B cell (primary cell): ENCODE measurements around the gene PAFAH2. TPM values are rescaled to one million over a fixed set of nuclear protein-coding genes. Genes with fewer than 3 reads are reported as not detected.

Experiments
- ATAC-seq: fragments of 200-7000 bp; cut with Tn5 transposase; one replicate; pipeline ENCODE4 v1.10.0; 2021; ENCODE audit warnings: low read depth, mild to moderate bottlenecking, moderate number of reproducible peaks, moderate library complexity
- CTCF ChIA-PET: fragments of 350-600 bp; sonication (Branson Sonifier 250); formaldehyde crosslinking; loops from one replicate; lab custom pipeline; 2021; ENCODE audit warnings: antibody characterized with exemption, inconsistent platforms; lab: Charles Lee
- POLR2A ChIA-PET: fragments of 350-600 bp; sonication (Branson Sonifier 250); formaldehyde crosslinking; loops from one replicate; lab custom pipeline; 2021; ENCODE audit warnings: antibody characterized with exemption; lab: Charles Lee
- DNase-seq: peaks from one replicate; pipeline ENCODE4 v3.0.0; 2013
- H2AFZ ChIP-seq: 2 replicates; pipeline ENCODE4 v1.6.1; 2012; ENCODE audit warnings: mild to moderate bottlenecking, low read depth, low read length; ENCODE audit not compliant: insufficient read depth, poor library complexity, severe bottlenecking
- H3K27ac ChIP-seq, 2 donors: 1 replicate in 1 of 2; 2 replicates in 1 of 2; pipeline ENCODE4 v1.5.1; 2012 to 2013; ENCODE audit warnings: low read length in 2 of 2, mild to moderate bottlenecking in 2 of 2, moderate library complexity in 1 of 2
- H3K27me3 ChIP-seq, 4 experiments: fragments of 200-600 bp in 1 of 4; sonication (generic) in 1 of 4; replicated peaks in 1 of 4; 1 replicate in 2 of 4; 2 replicates in 2 of 4; pipeline versions ENCODE4 v1.6.1 to v1.7.0; 2013 to 2016; ENCODE audit warnings: low read length in 3 of 4, mild to moderate bottlenecking in 2 of 4, mixed read lengths in 1 of 4, moderate library complexity in 1 of 4; ENCODE audit not compliant: insufficient read depth in 4 of 4, control insufficient read depth in 3 of 4; ENCODE audit errors: control extremely low read depth in 1 of 4
- H3K36me3 ChIP-seq, 2 experiments: replicated peaks in 1 of 2; 1 replicate in 1 of 2; 2 replicates in 1 of 2; pipeline versions ENCODE4 v1.6.1 to v1.7.1; 2013; ENCODE audit warnings: low read length in 1 of 2; ENCODE audit not compliant: insufficient read depth in 2 of 2, control insufficient read depth in 1 of 2; ENCODE audit errors: control extremely low read depth in 1 of 2, extremely low read depth in 1 of 2
- H3K4me1 ChIP-seq, 2 donors: fragments of 200-600 bp in 1 of 2; sonication (generic) in 1 of 2; 1 replicate in 1 of 2; 2 replicates in 1 of 2; pipeline versions ENCODE4 v1.5.1 to v1.6.1; 2013 to 2017; ENCODE audit warnings: low read length in 2 of 2; ENCODE audit not compliant: control insufficient read depth in 2 of 2, insufficient read depth in 2 of 2
- H3K4me2 ChIP-seq: replicated peaks from 2 replicates; pipeline ENCODE3; 2012; ENCODE audit warnings: mild to moderate bottlenecking, low read depth, low read length; ENCODE audit not compliant: poor library complexity, severe bottlenecking
- H3K4me3 ChIP-seq, 5 experiments: fragments of 200-600 bp in 1 of 5; sonication (generic) in 1 of 5; 1 replicate in 3 of 5; 2 replicates in 2 of 5; pipeline versions ENCODE4 v1.5.1 to v1.7.0; 2011 to 2016; ENCODE audit warnings: low read length in 4 of 5, mild to moderate bottlenecking in 4 of 5, low read depth in 2 of 5, control low read depth in 1 of 5, moderate library complexity in 1 of 5; ENCODE audit not compliant: insufficient read depth in 1 of 5; ENCODE audit errors: control extremely low read depth in 1 of 5, extremely low read depth in 1 of 5
- H3K79me2 ChIP-seq: fragments of 200-600 bp; sonication (generic); one replicate; pipeline ENCODE4 v1.6.0; 2016; ENCODE audit warnings: low read length; ENCODE audit not compliant: control insufficient read depth, insufficient read depth
- H3K9ac ChIP-seq: fragments of 200-600 bp; sonication (generic); 2 replicates; pipeline ENCODE4 v1.6.1; 2017; ENCODE audit warnings: mild to moderate bottlenecking, low read length, moderate library complexity
- H3K9me3 ChIP-seq, 3 donors: one replicate each; pipeline versions ENCODE4 v1.6.1 to v1.7.1; 2013; ENCODE audit warnings: low read length in 2 of 3; ENCODE audit not compliant: control insufficient read depth in 2 of 3, insufficient read depth in 1 of 3; ENCODE audit errors: control extremely low read depth in 1 of 3
- H4K20me1 ChIP-seq: 2 replicates; pipeline ENCODE4 v1.6.0; 2012; ENCODE audit warnings: mild to moderate bottlenecking, low read length; ENCODE audit not compliant: insufficient read depth, control insufficient read depth, poor library complexity, severe bottlenecking
- H3K27ac Mint-ChIP-seq: one replicate; pipeline ENCODE4 v1.8.0; 2021; ENCODE audit warnings: mixed read lengths
- H3K27me3 Mint-ChIP-seq: one replicate; pipeline ENCODE4 v1.8.0; 2021; ENCODE audit warnings: mixed read lengths
- H3K4me1 Mint-ChIP-seq: one replicate; pipeline ENCODE4 v1.8.0; 2021; ENCODE audit warnings: mixed read lengths
- H3K4me3 Mint-ChIP-seq: one replicate; pipeline ENCODE4 v1.8.0; 2021; ENCODE audit warnings: mixed read lengths
- H3K9me3 Mint-ChIP-seq: one replicate; pipeline ENCODE4 v1.8.0; 2022; ENCODE audit warnings: mixed read lengths; ENCODE audit not compliant: insufficient read depth
- EZH2 ChIP-seq: IDR thresholded peaks from 2 replicates; pipeline ENCODE4 v1.6.1; 2012; ENCODE audit warnings: borderline replicate concordance, low read depth, mild to moderate bottlenecking, moderate library complexity, low read length; ENCODE audit not compliant: insufficient read depth, poor library complexity, severe bottlenecking
- WGBS: methylation state at CpG from one replicate; pipeline ENCODE4 v1.1.5; 2013; ENCODE audit warnings: missing lambda C conversion rate; ENCODE audit not compliant: insufficient coverage; 5-methylcytosine and 5-hydroxymethylcytosine counted together
- intact Hi-C: fragments of 100-400 bp; cut with micrococcal nuclease; formaldehyde crosslinking; loops from one replicate; pipeline ENCODE4 v1.10.0; 2022
- polyA plus RNA-seq: library from polyadenylated mRNA; depleted of rRNA; stranded (reverse); fragments of >200 nt; gene quantifications from 2 replicates; pipeline ENCODE4 v1.2.3, GENCODE V29; 2012
- total RNA-seq, 2 donors: library from RNA; stranded (reverse); fragments of 120-200 nt in 1 of 2; gene quantifications; 1 replicate in 1 of 2; 2 replicates in 1 of 2; pipeline versions ENCODE4 v1.2.3 to v1.2.4, GENCODE V29; 2013 to 2022
- TF ChIP-seq, protein P1 (sequence below): fragments of 200-600 bp; IDR thresholded peaks from one replicate; pipeline ENCODE4 v1.8.0; 2022; ENCODE audit warnings: antibody characterized with exemption, mild to moderate bottlenecking

PAFAH2 gene
- total and polyA plus RNA-seq, 2 donors (not counting 1 experiment from before 2014, with no cell fraction given), result 5.1 to 8.8 TPM

DNA sequence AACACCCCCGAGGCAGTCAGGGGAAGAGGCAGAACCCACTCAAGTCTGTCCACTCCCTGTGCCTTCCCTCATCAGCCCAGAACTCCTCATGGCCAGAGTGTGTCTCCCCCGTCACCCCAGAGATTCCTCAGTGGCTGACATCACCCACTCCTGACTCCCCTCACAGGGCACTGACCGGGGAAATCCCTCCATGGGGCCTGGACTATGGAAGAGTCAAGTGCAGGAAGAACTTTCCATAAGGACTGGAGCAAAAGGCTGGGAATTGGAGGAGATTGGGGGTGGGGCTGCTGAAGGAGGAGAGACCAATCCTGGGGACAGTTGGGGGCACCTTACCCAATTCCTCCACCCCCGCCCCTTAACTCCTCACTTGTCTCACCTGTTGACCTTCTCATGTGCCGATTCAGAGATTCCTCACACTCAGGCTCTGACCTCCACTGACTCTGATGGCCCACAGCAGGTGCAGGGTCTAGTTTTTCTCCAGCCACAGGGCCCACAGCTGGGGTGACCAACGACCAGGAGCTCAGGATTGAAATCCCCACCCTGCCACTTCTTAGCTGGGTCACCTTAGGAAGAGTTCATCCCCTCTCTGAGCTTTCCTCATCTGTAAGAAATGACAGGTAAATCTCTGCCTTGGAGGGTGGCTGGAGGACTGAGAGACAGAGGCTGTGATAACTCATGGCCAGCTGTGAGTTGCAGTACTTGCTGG, 23.2 kb upstream of the PAFAH2 start:
- CTCF ChIA-PET, result interaction anchor here (1.0 kb wide), 1 partner anchor 768 kb away, joined by 3 read pairs; no protein-coding TSS in a partner anchor
- Histone ChIP-seq H3K4me2 (no peak overlapping the region), H3K36me3 (no peaks in the 10 kb centered on the region), H3K4me1 (no peaks in the 10 kb centered on the region), H3K9ac (no peak overlapping the region), H2AFZ (no peak overlapping the region), H3K4me3 (no peak overlapping the region), H3K27ac (no peak overlapping the region), H3K79me2 (no peaks in the 10 kb centered on the region), H3K27me3 (peaks cover 0 to 3% (median 0%) of the 10 kb centered on the region in 4 experiments), H4K20me1 (no peaks in the 10 kb centered on the region), H3K9me3 (no peaks in the 10 kb centered on the region)
- Mint-ChIP-seq H3K4me3 (no peak overlapping the region), H3K27me3 (peaks cover 8% of the 10 kb centered on the region), H3K4me1 (no peaks in the 10 kb centered on the region), H3K27ac (no peak overlapping the region), H3K9me3 (no peaks in the 10 kb centered on the region)
- intact Hi-C loops, result no loop called here
- POLR2A ChIA-PET, result no interaction called here
- DNase-seq (no peak), ATAC-seq (no peak)
- WGBS, result 72% methylated on average over 4 of the region's 6 CpGs
- TF ChIP-seq EZH2, result no peak
- TF ChIP-seq, protein P1, sequence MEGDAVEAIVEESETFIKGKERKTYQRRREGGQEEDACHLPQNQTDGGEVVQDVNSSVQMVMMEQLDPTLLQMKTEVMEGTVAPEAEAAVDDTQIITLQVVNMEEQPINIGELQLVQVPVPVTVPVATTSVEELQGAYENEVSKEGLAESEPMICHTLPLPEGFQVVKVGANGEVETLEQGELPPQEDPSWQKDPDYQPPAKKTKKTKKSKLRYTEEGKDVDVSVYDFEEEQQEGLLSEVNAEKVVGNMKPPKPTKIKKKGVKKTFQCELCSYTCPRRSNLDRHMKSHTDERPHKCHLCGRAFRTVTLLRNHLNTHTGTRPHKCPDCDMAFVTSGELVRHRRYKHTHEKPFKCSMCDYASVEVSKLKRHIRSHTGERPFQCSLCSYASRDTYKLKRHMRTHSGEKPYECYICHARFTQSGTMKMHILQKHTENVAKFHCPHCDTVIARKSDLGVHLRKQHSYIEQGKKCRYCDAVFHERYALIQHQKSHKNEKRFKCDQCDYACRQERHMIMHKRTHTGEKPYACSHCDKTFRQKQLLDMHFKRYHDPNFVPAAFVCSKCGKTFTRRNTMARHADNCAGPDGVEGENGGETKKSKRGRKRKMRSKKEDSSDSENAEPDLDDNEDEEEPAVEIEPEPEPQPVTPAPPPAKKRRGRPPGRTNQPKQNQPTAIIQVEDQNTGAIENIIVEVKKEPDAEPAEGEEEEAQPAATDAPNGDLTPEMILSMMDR, result no peak

DNA sequence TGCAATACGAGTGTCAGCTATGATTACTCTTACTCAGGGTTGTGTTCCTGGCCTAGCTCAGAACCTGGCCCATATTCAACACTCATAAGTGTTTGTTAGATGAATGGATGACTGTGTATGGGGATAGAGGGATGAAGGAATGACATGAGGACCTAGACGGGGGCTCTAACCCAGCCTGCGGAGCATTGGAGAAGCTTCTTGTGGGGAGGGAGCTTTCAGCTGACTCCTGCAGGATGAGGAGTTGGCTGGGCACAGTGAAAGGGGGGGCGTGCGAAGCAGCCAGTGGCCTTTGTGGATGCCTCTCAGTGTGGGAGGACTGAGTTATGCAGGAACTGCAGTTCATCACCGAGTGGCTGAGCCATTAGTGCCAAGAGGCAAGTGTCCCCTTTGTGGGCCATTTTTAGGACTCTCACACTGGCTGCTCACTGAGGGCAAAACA, 22.5 kb upstream of the PAFAH2 start:
- 95% methylated on average over 5 of the region's 6 CpGs for WGBS
- no peaks in the 10 kb centered on the region for H3K4me1 Mint-ChIP-seq
- H3K4me1 ChIP-seq, result no peaks in the 10 kb centered on the region
- peaks cover 0 to 3% (median 0%) of the 10 kb centered on the region in 4 experiments for H3K27me3 ChIP-seq
- ChIA-PET CTCF (interaction anchor here (1.0 kb wide), 1 partner anchor 768 kb away, joined by 3 read pairs; no protein-coding TSS in a partner anchor), POLR2A (no interaction called here)
- H3K4me3 Mint-ChIP-seq, result no peak overlapping the region
- no peaks in the 10 kb centered on the region for H4K20me1 ChIP-seq
- no peak overlapping the region for H2AFZ ChIP-seq
- no peaks in the 10 kb centered on the region for H3K9me3 Mint-ChIP-seq
- TF ChIP-seq, protein P1, result no peak
- no peak for TF ChIP-seq EZH2
- no peaks in the 10 kb centered on the region for H3K79me2 ChIP-seq
- peaks cover 8% of the 10 kb centered on the region for H3K27me3 Mint-ChIP-seq
- H3K4me2 ChIP-seq, result no peak overlapping the region
- H3K9ac ChIP-seq, result no peak overlapping the region
- DNase-seq, result no peak
- H3K9me3 ChIP-seq, result no peaks in the 10 kb centered on the region
- H3K27ac Mint-ChIP-seq, result no peak overlapping the region
- no peak overlapping the region for H3K4me3 ChIP-seq
- no peak overlapping the region for H3K27ac ChIP-seq
- ATAC-seq, result no peak
- no peaks in the 10 kb centered on the region for H3K36me3 ChIP-seq
- intact Hi-C loops, result no loop called here
